NB4 (cell line): Measurements from ENCODE around the gene PPP2R5C.
A peak's percentile ranks its signal among the peaks of the same experiment; 100 is the strongest.

Experiments
- DNase-seq: peaks from one replicate; pipeline ENCODE4 v3.0.0; 2010; ENCODE audit warnings: low read depth
- H3K4me3 ChIP-seq: one replicate; pipeline ENCODE4 v1.5.1; 2011; ENCODE audit warnings: mild to moderate bottlenecking, low read depth, low read length, moderate library complexity
- CTCF ChIP-seq: IDR thresholded peaks from one replicate; pipeline ENCODE4 v1.5.1; 2012; ENCODE audit warnings: low read depth, low read length
- MAX ChIP-seq: IDR thresholded peaks from 2 replicates; pipeline ENCODE4 v1.6.1; 2011; ENCODE audit warnings: low read depth, low read length
- MYC ChIP-seq: IDR thresholded peaks from 2 replicates; pipeline ENCODE4 v1.6.1; 2011; ENCODE audit warnings: low read depth, low read length
- POLR2A ChIP-seq: IDR thresholded peaks from 2 replicates; pipeline ENCODE4 v1.6.1; 2011; ENCODE audit warnings: mild to moderate bottlenecking; ENCODE audit not compliant: insufficient read length; ENCODE audit errors: extremely low read depth

PPP2R5C gene

GRCh38 chr14:101922866-101923265 lies 161.4 kb downstream of the PPP2R5C start:
- DNase-seq, result no peak
- no peak for TF ChIP-seq MAX
- TF ChIP-seq CTCF, result no peak
- TF ChIP-seq POLR2A, result no peak
- no peak for TF ChIP-seq MYC
- H3K4me3 ChIP-seq, result no peak overlapping the region

GRCh38 chr14:101925152-101925551 lies 163.6 kb downstream of the PPP2R5C start:
- no peak for DNase-seq
- no peak overlapping the region for H3K4me3 ChIP-seq
- TF ChIP-seq CTCF (no peak), MAX (no peak)

GRCh38 chr14:101926085-101926484 lies 164.6 kb downstream of the PPP2R5C start:
- DNase-seq, result no peak
- H3K4me3 ChIP-seq, result no peak overlapping the region
- TF ChIP-seq CTCF (no peak), MYC (no peak), POLR2A (no peak), MAX (no peak)

- TF ChIP-seq MYC (no peak), POLR2A (no peak), CTCF (no peak), MAX (no peak)
Observed at GRCh38 chr14:101926620-101927019, 165.1 kb downstream of the PPP2R5C start.

GRCh38 chr14:101927859-101928258 lies 166.3 kb downstream of the PPP2R5C start:
- peak; percentile 90 for DNase-seq
- TF ChIP-seq MYC (peak; percentile 22), MAX (0 out of 2 replicates have a peak, but pooled peaks have one; percentile 29), CTCF (no peak), POLR2A (no peak)
- peak overlapping the region; percentile 43 for H3K4me3 ChIP-seq

More at GRCh38 chr14:101926620-101927019, 165.1 kb downstream of the PPP2R5C start:
- no peak overlapping the region for H3K4me3 ChIP-seq
- no peak for DNase-seq

GRCh38 chr14:101928415-101928841 lies 166.9 kb downstream of the PPP2R5C start:
- DNase-seq, result peak; percentile 71
- peak overlapping the region; percentile 43 for H3K4me3 ChIP-seq
- TF ChIP-seq POLR2A, result no peak
- TF ChIP-seq CTCF, result no peak
- no peak for TF ChIP-seq MYC
- TF ChIP-seq MAX, result no peak; the same call in 1 of the 2 replicates
